HG03469 (cell line): ENCODE data around the gene SLC4A4.
A peak's percentile ranks its signal among the peaks of the same experiment; 100 is the strongest.

ENCODE experiments used
- ATAC-seq: cut with Tn5 transposase; IDR thresholded peaks from one replicate; pipeline ENCODE4 v1.9.1; 2021; ENCODE audit warnings: mild to moderate bottlenecking, moderate library complexity, moderate number of reproducible peaks; ENCODE audit not compliant: unreplicated experiment

The SLC4A4 gene

GRCh38 chr4:71468116-71468710 lies 129.4 kb downstream of the SLC4A4 start:
- ATAC-seq: no peak

GRCh38 chr4:71469541-71469940 lies 130.7 kb downstream of the SLC4A4 start:
- ATAC-seq: no peak

DNA sequence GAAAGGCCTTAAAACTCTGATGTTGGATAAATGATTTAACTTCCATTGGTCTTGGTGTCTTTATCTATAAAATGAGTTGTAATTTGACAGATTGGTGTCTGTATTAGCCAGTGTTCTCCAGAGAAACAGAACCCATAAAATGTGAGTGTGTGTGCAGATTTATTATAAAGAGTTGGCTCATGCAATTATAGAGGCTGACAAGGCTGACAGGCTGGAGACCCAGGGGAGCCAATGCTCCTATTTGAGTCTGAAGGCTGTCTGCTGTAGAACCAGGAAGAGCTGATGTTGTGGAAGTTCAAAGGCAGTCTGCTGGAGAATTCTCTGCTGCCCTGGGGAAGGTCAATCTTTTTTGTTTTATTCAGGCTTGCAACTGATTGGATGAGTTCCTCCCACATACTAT lies 131.7 kb downstream of the SLC4A4 start:
- ATAC-seq: no peak

- no peak for ATAC-seq
Measured at GRCh38 chr4:71472946-71473345, 134.1 kb downstream of the SLC4A4 start.

DNA sequence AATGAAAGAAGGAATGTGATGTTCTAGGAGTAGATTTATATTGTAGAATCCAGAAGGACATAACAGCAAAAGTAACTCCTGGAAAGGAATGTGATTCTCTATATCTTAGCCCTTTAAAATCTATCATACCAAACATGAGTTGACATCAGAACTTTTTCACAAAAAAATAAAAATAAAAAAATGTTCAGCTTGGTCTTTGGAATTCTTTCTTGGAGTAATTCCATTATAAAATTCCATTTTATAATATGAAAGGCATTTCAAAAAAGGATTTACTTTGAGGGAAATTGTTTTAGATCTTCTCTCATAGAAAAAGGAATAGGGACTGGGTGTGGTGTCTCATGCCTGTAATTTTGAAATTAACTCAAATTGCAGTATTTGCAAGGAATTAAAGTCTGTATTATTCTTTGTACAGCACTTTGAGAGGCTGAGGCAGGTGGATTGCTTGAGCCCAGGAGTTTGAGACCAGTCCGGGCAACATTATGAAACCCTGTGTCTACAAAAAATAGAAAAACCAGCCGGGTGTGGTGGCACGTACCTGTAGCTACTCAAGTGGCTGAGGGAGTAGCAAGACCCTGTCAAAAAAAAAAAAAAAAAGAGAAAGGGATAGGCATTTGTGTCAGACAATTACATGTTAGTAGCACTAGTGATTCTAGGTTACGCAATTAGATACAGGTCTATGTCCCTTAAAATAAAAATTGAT lies 134.9 kb downstream of the SLC4A4 start:
- no peak for ATAC-seq

DNA sequence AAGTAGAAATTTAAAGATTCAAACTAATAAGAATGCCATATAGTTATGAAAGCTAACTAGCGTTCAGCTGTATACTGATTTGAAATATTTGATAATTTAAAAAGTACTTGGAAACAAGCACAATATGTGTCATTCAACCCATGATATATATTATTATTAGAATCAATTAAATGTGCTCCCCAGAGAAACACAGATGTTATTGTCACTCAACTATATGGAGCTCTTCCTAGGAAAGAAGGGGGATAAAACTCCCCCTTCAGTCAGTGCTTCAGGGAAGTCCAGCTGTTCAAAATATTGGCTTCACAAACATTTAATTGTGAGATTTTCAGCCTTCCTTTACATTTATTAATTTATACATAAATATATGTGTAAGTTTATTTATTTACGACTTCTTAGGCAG lies 135.9 kb downstream of the SLC4A4 start:
- no peak for ATAC-seq

- no peak for ATAC-seq
Measured at GRCh38 chr4:71476240-71476639, 137.4 kb downstream of the SLC4A4 start.

DNA sequence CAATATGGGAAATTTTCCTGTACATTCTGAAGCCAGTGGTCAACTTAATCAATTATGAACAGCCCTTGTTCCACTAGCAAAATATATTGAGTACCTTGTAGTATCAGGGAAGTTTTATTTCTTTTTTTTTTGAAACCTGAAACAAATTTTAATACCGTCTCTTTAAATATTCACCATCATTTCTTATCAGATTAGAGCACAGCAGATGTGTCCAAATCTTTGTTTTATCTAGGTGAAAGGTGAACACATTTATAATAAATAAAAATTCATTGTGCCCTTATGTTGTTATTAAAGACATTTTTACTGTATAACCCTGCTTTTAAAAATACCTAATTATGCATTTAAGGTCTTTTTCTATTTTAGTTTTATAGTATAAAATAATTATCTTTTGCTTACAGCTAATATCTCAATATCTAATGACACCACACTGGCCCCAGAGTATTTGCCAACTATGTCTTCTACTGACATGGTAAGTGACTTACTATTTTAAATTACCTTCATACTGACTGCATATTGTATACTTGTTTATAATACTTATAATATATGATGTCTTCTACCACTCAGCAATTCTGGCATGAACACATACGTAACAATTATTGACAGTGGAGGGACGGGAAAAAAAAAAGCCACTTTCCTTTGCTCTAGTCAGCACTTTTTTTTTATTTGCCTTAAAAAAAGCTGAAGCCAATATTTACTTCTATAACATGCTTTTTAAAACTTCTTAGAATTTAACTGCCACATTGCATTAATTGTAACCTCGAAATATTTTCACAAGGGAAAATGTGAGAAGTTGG lies 147.9 kb downstream of the SLC4A4 start:
- ATAC-seq: no peak

GRCh38 chr4:71487344-71487920 lies 148.6 kb downstream of the SLC4A4 start:
- ATAC-seq: no peak

DNA sequence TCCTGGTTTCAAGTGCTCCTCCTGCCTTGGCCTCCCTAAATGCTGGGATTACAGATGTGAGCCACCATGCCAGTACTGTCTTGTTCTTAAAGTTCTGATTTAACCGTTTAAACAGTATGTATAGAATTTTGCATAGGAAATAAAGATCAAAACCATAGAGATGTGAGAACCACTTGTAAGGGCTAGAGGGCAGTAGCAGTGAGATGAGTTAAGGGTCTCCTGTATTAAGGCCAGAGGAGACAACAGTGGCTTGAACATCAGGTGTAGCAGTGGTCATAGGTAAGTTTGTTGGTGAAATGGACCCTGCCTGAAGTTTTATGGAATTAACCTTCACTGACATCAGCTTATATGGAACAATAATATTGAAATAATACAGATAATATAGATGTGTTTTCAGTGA lies 155.7 kb downstream of the SLC4A4 start:
- ATAC-seq: no peak

DNA sequence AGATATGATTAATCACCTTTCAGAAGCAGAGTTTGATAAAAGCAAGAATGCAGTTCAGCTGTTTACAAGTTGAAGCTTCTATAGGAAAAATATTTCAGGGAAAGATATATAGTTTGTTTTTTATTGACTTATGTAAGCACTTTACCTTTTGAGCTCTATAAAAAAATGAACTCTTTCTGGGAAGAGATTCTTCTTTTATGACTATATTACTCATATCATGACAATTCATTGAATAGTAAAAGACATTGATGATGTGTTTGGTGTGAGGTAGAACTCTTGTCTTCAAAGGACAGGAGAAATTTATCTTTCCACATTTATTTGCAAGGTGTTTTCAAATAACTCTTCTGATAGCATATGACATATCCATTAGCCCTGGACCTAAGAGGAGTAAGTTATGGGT lies 156.6 kb downstream of the SLC4A4 start:
- no peak for ATAC-seq

- ATAC-seq: no peak
Measured at GRCh38 chr4:71497078-71497477, 158.3 kb downstream of the SLC4A4 start.

GRCh38 chr4:71498002-71498401 lies 159.2 kb downstream of the SLC4A4 start:
- ATAC-seq: no peak

DNA sequence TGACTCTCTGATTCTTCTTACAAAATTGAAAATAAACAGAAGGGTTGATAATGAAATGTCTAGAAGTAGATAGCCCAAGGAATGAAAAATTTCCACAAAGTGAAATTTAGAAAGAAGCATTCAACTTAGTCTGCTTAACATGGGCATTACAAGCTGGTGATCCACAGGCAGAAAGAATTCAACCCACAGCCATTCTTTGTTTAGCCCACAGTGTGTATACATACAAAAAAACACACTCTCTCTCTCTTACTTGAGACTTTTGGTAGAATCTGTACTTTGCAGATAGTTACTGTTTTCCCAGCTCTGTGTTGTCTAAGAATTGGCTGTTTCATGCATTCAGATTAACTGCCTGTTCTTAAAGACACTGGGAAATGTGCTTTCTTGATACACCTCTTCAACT lies 159.8 kb downstream of the SLC4A4 start:
- ATAC-seq: no peak

DNA sequence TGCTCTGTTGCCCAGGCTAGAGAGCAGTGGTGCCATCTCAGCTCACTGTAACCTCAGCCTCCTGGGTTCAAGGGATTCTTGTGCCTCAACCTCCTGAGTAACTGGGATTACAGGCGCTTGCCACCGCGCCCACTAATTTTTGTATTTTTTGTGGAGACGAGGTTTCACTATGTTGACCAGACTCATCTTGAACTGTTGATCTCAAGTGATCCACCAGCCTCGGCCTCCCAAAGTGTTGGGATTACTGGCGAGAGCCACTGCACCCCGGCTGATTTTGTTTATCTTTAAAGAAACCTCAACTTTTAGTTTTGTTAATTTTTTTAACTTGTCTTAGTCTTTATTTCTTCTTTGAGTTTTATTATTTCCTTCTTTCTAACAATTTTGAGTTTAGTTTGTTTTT lies 163.2 kb downstream of the SLC4A4 start:
- no peak for ATAC-seq

- ATAC-seq: no peak
Measured at GRCh38 chr4:71518283-71518989, 179.6 kb downstream of the SLC4A4 start.

DNA sequence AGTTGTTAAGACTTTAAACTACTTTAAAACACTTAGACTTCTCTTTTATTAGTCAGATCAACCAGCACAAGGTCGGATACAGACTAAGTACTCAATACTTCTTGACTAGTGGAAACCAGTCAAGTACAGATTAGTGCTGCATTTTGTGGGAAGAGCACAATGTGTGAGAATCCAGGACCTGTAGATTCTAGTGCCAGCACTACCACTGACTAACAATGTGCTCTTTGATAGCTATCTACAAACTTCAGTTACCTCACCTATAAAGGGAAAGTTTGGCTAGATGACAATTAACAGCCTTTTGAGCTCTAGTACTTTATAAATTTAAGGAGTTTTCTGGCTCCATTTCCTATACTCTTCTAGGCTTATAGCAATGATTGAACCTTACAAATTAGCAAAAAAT lies 181.5 kb downstream of the SLC4A4 start:
- no peak for ATAC-seq

DNA sequence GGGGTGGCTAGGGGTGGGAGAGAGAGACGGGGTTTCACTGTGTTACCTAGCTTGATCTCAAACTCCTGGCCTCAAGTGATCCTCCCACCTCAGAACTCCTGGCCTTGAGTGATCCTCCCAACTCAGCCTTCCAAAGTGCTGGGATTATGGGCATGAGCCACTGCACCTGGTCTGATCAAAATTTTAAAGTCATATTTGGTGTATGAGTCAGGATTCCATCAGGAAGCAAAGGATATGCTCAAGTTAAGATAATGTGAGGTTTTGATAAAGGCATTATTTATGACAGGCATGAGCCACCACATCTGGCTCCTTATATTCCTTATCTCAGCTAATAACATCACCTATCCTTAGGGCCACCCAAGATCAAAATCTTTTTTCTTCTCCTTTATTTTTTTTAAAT lies 182.0 kb downstream of the SLC4A4 start:
- no peak for ATAC-seq

- no peak for ATAC-seq
Measured at GRCh38 chr4:71524756-71525155, 185.9 kb downstream of the SLC4A4 start.

- peak; percentile 74 for ATAC-seq
Measured at GRCh38 chr4:71526637-71527406, 188.0 kb downstream of the SLC4A4 start.
